DMS53 treated with DMSO at 0.1 percent for 48 hours (cell line): ENCODE results near the gene TSPAN12.

ENCODE experiments used
- DNase-seq: peaks from one replicate; lab custom pipeline; 2025; ENCODE audit not compliant: unreplicated experiment; lab: John Stamatoyannopoulos, UW

The TSPAN12 gene

GRCh38 chr7:120760050-120760449, 97.9 kb downstream of the TSPAN12 start:
- DNase-seq = no peak

DNA sequence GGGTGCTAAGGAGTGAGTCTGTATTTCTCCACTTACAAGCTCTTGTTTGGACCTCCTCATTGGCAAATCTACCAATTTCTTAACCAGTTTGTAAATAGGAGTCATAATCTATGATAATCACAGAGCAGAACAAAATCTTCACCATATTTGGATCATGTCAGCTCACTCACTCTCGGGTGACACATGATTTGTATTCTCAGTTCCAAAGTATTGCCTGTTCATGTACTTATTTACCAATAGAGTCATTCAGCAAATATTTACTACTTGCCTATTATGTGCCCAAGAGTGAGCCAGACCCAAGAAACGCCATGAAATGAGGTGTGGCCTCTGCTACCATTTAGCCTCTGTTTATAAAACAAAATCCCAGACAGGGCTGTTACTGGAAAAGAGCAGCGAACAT, 114.8 kb downstream of the TSPAN12 start:
- DNase-seq = peak; percentile 96

GRCh38 chr7:120742372-120742771, 115.6 kb downstream of the TSPAN12 start:
- DNase-seq = peak; percentile 96

DNA sequence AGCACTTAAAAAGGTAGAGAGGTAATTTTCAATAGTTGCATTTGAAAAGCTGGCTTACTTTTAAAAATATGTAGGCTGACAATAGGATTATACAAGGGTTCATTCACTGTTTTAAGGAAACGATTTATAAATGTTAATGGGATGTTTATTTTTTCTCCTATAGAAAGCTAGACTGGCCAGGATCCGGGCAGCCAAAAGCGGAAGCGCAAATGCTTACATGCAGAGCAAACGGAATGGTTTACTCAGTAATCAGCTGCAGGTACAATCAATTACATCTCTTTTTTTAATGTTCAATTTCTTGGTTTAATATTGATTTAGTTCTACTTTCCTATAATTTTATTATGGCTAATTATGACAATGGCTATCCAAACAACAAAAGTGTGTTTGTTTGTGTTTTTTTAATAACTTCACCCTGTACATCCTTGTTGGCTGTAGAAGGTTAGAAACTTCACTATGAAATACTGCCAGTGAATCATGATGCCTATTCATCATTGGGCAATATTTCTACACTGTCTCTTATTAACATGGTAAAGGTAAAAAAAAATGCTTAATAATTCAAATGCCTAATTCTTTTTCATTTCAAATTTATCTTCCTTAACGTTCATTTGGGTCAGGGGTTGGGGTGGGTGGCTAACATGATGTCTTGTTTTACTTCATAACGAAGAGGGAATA, 116.4 kb downstream of the TSPAN12 start:
- peak; percentile 88 for DNase-seq

- peak; percentile 79 for DNase-seq
Measured at GRCh38 chr7:120740348-120740747, 117.6 kb downstream of the TSPAN12 start.

DNA sequence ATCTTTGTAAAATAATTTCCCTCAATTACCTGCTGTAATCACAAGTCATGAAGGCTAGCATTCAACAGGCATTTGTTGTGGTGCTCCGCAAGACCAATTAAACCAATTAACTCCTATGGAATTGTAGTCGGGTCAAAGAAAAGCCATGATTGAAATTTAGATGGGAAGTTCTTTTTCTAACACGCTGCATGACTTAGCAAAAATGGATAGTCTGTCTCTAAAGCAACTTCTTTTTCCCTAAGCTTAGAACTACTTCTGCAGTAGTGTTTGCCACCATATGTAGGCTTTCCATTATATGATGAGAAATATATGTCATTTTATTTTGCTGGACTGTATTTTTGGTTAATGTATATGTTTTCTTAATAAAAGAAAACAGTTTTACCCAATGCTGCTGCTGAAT, 119.1 kb downstream of the TSPAN12 start:
- DNase-seq = no peak
